GM06990 (cell line): ENCODE measurements around the gene DDX24.

Experiments
- DNase-seq: peaks from one replicate; pipeline ENCODE4 v3.0.0-alpha.2; 2011; ENCODE audit not compliant: insufficient read length; ENCODE audit errors: extremely low read depth
- H3K27me3 ChIP-seq: replicated peaks from 2 replicates; pipeline ENCODE4 v1.6.0; 2011; ENCODE audit warnings: low read length; ENCODE audit not compliant: control insufficient read depth, insufficient read depth
- H3K36me3 ChIP-seq: 2 replicates; pipeline ENCODE4 v1.5.1; 2011; ENCODE audit warnings: low read length; ENCODE audit not compliant: control insufficient read depth, insufficient read depth
- H3K4me3 ChIP-seq: replicated peaks from 2 replicates; pipeline ENCODE4 v1.5.1; 2011; ENCODE audit warnings: low read depth, mild to moderate bottlenecking, control low read depth, low read length
- TF ChIP-seq, protein P1 (sequence below): IDR thresholded peaks from 2 replicates; pipeline ENCODE4 v1.5.1; 2011; ENCODE audit warnings: low read length, control low read depth, mild to moderate bottlenecking, inconsistent platforms; ENCODE audit not compliant: insufficient read depth, poor library complexity, severe bottlenecking

DDX24 gene

DNA sequence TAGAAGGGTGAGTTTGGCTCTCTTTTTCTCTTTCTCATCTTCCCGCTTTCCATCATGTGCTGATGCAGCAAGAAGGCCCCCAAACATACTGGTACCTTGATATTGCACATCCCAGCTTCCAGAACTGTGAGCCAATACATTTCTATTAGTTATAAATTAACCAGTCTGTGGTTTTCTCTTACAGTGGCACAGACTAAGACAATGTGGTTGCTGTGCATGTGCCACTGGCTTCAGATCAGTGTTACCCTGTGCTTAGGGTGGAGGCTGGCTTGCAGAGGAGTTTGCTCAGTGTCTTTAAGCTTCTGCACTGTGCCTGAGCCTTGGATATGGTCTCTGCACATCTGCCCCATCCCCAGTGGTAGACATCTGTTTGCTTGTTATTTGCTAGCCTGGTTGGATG lies 42.9 kb upstream of the DDX24 start:
- Histone ChIP-seq H3K27me3 (no peaks in the 10 kb centered on the region; the same call in 1 of the 2 replicates), H3K36me3 (peaks cover 5% of the 10 kb centered on the region), H3K4me3 (no peak overlapping the region)
- TF ChIP-seq, protein P1, sequence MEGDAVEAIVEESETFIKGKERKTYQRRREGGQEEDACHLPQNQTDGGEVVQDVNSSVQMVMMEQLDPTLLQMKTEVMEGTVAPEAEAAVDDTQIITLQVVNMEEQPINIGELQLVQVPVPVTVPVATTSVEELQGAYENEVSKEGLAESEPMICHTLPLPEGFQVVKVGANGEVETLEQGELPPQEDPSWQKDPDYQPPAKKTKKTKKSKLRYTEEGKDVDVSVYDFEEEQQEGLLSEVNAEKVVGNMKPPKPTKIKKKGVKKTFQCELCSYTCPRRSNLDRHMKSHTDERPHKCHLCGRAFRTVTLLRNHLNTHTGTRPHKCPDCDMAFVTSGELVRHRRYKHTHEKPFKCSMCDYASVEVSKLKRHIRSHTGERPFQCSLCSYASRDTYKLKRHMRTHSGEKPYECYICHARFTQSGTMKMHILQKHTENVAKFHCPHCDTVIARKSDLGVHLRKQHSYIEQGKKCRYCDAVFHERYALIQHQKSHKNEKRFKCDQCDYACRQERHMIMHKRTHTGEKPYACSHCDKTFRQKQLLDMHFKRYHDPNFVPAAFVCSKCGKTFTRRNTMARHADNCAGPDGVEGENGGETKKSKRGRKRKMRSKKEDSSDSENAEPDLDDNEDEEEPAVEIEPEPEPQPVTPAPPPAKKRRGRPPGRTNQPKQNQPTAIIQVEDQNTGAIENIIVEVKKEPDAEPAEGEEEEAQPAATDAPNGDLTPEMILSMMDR: no peak
- DNase-seq: no peak

DNA sequence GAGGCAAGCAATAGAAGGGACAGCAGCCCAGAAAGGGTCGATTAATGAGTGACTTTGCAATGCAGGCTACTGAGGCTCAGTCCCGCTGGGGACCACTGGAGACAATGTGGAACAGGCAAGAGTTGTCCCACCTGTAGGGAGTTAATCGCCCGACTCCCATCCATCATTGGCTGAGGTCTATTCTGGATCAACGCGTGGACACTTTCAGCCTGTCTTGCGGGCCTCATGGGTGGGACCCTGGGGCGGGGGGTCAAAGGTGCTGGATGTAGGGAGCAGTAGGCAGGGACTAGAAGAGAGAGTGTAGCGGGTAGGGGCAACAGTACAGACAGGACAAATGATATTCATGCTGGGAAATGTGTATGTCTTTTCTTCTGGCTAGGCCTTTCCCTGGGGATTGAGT lies 42.3 kb upstream of the DDX24 start:
- TF ChIP-seq, protein P1: no peak
- H3K36me3 ChIP-seq: peaks cover 5% of the 10 kb centered on the region
- DNase-seq: no peak
- no peaks in the 10 kb centered on the region; the same call in 1 of the 2 replicates for H3K27me3 ChIP-seq
- no peak overlapping the region for H3K4me3 ChIP-seq

DNA sequence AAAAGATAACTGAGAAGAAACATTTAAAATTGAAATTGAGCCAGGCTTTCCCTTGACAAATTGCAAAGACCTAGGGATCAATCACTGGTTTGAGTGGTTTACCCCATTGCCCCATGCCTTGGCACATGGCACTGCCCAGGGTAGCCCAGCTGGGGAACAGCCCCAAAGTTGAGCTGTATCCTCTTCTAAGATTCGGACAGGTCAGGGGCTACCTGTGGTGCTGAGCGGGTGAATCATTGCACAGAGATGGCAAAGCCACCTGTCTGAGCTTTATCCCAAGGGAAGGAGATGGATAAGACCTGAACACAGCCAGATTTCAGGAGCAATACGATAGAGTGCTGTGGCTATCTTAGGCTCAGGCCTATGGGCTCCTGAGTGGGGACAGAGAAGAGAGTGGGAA lies 41.4 kb upstream of the DDX24 start:
- DNase-seq: no peak
- H3K27me3 ChIP-seq: no peaks in the 10 kb centered on the region; the same call in 1 of the 2 replicates
- H3K36me3 ChIP-seq: peaks cover 5% of the 10 kb centered on the region
- TF ChIP-seq, protein P1: no peak
- H3K4me3 ChIP-seq: no peak overlapping the region

DNA sequence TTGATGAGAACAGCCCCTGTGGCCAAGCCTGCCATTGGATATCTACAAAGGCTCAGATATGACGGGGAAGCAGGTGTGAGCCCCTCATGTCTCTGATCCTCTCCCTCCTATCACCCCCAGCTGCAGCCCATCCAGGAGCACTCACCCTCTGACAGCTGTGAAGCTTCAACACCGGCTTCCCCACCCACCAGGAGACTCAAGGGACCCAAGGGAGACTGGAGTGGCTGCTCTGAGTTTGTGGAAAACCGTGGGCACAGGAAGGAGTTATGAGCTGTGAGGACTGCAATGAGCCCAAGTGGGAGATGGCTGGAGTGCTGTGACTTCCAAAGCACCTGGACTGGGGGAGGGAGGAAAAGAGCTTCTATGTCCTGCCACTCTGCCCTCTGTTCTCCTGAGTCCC lies 40.5 kb upstream of the DDX24 start:
- no peak for DNase-seq
- TF ChIP-seq, protein P1: no peak
- no peaks in the 10 kb centered on the region; the same call in 1 of the 2 replicates for H3K36me3 ChIP-seq
- H3K4me3 ChIP-seq: no peak overlapping the region
- peaks cover 2% of the 10 kb centered on the region for H3K27me3 ChIP-seq

DNA sequence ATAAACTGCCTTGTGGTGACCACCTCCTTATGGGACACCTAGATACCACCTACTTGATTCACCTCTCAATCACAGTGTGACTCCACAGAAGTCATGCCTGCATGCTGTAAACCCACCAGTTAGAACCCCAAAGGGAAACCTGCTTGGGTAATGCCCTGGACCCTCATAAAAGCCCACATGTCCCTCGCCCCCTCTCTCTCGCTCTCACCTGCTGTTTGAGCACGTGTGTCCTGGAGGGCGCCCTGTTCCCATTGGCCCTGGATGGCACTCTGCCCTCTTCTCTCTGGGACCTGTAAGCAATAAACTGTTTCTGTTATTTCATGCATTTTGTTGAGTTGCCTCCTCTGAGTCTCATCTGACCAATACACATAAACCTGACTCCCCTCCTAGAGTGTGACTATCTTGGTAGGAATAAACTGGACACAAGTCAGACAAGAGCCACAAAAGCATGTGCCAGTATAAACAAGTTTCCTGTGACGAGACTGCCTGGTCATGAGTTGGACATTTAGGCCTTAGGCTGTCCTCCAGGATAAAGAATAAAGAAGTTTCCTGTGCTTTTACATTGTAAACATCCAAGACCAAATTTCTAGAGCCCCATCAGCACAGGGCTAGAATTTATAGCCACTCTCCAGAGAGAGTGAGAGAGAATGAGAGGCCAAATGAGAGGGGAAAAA lies 39.8 kb upstream of the DDX24 start:
- Histone ChIP-seq H3K36me3 (no peaks in the 10 kb centered on the region), H3K27me3 (peaks cover 2% of the 10 kb centered on the region), H3K4me3 (no peak overlapping the region)
- TF ChIP-seq, protein P1: no peak
- no peak for DNase-seq

DNA sequence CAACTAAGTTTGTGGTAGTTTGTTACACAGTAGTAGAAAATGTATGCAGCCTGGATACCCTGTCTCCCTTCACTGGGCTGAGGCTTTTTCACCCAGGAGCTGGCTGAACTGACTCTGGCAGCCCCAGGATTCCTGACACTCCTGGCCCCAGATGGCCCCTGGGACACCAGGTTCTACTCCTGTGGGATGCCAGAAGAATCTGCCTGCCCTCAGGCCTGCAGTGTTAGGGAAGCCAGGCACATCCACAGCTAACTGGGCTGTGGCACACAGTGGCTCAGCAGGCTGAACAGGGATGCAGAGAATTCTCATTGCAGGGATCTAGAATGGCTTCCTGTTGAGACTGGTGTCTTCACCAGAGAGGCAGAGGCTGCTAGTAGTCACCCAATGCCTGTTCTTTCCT lies 38.1 kb upstream of the DDX24 start:
- no peak overlapping the region for H3K4me3 ChIP-seq
- TF ChIP-seq, protein P1: no peak
- H3K36me3 ChIP-seq: no peaks in the 10 kb centered on the region
- peaks cover 2% of the 10 kb centered on the region for H3K27me3 ChIP-seq
- no peak for DNase-seq
